SU-DHL-6 (cell line): ENCODE data around the gene DCTN1.

Source experiments
- H2AFZ ChIP-seq: fragments of 200-600 bp; sonication (generic); 2 replicates; pipeline ENCODE4 v1.6.1; 2014; ENCODE audit warnings: low read depth, mild to moderate bottlenecking, moderate library complexity, mixed read lengths, antibody characterized with exemption, low read length; ENCODE audit not compliant: severe bottlenecking
- H3F3A ChIP-seq: fragments of 200-600 bp; shearing (Covaris generic); 2 replicates; pipeline ENCODE4 v1.6.0; 2016; ENCODE audit warnings: antibody characterized with exemption, mild to moderate bottlenecking; ENCODE audit not compliant: insufficient read depth
- H3K27ac ChIP-seq: fragments of 200-600 bp; sonication (generic); 2 replicates; pipeline ENCODE4 v1.5.1; 2016; ENCODE audit warnings: low read depth, mild to moderate bottlenecking, low read length, moderate library complexity, mixed read lengths
- H3K27me3 ChIP-seq: fragments of 200-600 bp; sonication (generic), shearing (Covaris generic); 2 replicates; pipeline ENCODE4 v1.6.0; 2014; ENCODE audit warnings: mild to moderate bottlenecking, low read length
- H3K36me3 ChIP-seq: fragments of 200-600 bp; sonication (generic); 2 replicates; pipeline ENCODE4 v1.6.1; 2014; ENCODE audit warnings: mild to moderate bottlenecking, low read length, mixed read lengths
- H3K4me2 ChIP-seq: fragments of 300-600, 200-600 bp; shearing (Covaris generic), sonication (generic); 2 replicates; pipeline ENCODE4 v1.6.0; 2014; ENCODE audit warnings: low read length, low read depth, mild to moderate bottlenecking; ENCODE audit not compliant: poor library complexity, severe bottlenecking
- H3K4me3 ChIP-seq: fragments of 200-600 bp; sonication (generic); 2 replicates; pipeline ENCODE4 v1.5.1; 2014; ENCODE audit warnings: antibody characterized with exemption, low read length, mild to moderate bottlenecking, mixed read lengths; ENCODE audit not compliant: insufficient read depth, poor library complexity, severe bottlenecking
- H3K79me2 ChIP-seq: fragments of 200-600 bp; sonication (generic); 2 replicates; pipeline ENCODE4 v1.6.1; 2014; ENCODE audit warnings: mild to moderate bottlenecking, low read length, moderate library complexity; ENCODE audit not compliant: insufficient read depth
- H3K9ac ChIP-seq: fragments of 200-600 bp; sonication (generic); 2 replicates; pipeline ENCODE4 v1.7.0; 2014; ENCODE audit warnings: mild to moderate bottlenecking, low read length
- H3K9me2 ChIP-seq: fragments of 200-600 bp; sonication (generic); replicated peaks from 2 replicates; pipeline ENCODE4 v1.6.1; 2014; ENCODE audit warnings: low read length; ENCODE audit not compliant: insufficient read depth
- H3K9me3 ChIP-seq: fragments of 200-600 bp; sonication (generic); 2 replicates; pipeline ENCODE4 v1.6.1; 2014; ENCODE audit warnings: low read length, mixed read lengths; ENCODE audit not compliant: insufficient read depth
- H4K20me1 ChIP-seq: fragments of 200-600 bp; sonication (generic); 2 replicates; pipeline ENCODE4 v1.6.1; 2014; ENCODE audit warnings: low read depth, mild to moderate bottlenecking, antibody characterized with exemption, low read length, moderate library complexity, mixed read lengths
- CTCF ChIP-seq: fragments of 200-600 bp; sonication (generic); IDR thresholded peaks from one replicate; pipeline ENCODE4 v1.5.1; 2017; ENCODE audit warnings: antibody characterized with exemption, mild to moderate bottlenecking, low read length, moderate library complexity; ENCODE audit not compliant: insufficient read depth, poor library complexity, severe bottlenecking
- EZH2phosphoT487 ChIP-seq: fragments of 200-600 bp; sonication (generic), shearing (Covaris generic); conservative IDR thresholded peaks from 2 replicates; pipeline ENCODE4 v1.6.1; 2018; ENCODE audit warnings: mild to moderate bottlenecking, antibody characterized with exemption, low read length, moderate library complexity, mixed read lengths

DCTN1 gene

DNA sequence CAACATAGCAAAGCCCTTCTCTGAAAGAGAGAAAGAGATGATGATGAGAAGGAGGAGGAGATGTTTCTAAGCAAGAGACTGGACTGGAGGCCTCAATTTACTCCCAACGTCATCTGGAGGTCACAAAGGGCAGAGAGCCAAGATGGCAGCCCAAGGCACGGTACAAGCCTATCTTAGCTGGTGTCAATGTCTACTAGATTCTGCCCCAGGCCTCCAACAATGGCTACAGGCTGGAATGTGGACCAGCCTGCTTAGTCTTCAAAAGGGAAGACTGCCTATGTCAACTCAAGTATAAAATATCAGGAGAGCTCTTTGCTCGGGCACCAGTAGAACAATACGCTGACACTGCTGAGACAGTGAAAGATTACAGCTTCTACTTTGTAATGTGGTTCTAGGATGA lies 30.2 kb downstream of the DCTN1 start:
- Histone ChIP-seq H2AFZ (no peak overlapping the region), H3K79me2 (no peaks in the 10 kb centered on the region), H3K4me3 (no peak overlapping the region), H3K9me2 (no peaks in the 10 kb centered on the region), H3K27ac (no peak overlapping the region), H3K27me3 (no peaks in the 10 kb centered on the region), H4K20me1 (no peaks in the 10 kb centered on the region), H3K9me3 (no peaks in the 10 kb centered on the region), H3K4me2 (no peak overlapping the region), H3K9ac (no peak overlapping the region), H3K36me3 (no peaks in the 10 kb centered on the region), H3F3A (no peaks in the 10 kb centered on the region)
- no peak for TF ChIP-seq CTCF
- TF ChIP-seq EZH2phosphoT487 = no peak

DNA sequence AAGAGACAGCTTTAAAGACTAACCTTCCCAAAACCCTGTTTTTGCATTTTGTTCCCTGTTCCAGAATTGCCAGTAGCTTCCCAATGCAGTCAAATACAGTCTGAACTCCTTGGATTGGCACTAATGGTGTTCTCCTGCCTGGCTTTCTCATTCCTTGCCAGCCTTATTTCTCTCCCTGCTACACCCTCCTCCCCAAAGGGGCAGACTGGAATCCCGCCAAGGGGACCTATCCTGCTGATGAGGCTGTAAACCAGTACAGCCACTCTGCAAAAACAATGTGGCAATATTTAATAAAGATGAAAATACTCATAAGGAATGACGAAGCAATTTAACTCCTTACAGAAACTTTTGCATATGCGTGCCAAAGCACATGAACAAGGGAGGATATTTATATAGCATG lies 32.4 kb downstream of the DCTN1 start:
- Histone ChIP-seq H3K9ac (no peak overlapping the region), H3K9me2 (no peaks in the 10 kb centered on the region), H2AFZ (no peak overlapping the region), H3K27ac (no peak overlapping the region), H4K20me1 (no peaks in the 10 kb centered on the region), H3K4me2 (no peak overlapping the region), H3K79me2 (no peaks in the 10 kb centered on the region), H3K4me3 (no peak overlapping the region), H3K36me3 (no peaks in the 10 kb centered on the region), H3K27me3 (no peaks in the 10 kb centered on the region), H3K9me3 (no peaks in the 10 kb centered on the region), H3F3A (no peaks in the 10 kb centered on the region)
- no peak for TF ChIP-seq CTCF
- TF ChIP-seq EZH2phosphoT487 = no peak

- H3K27me3 ChIP-seq = no peaks in the 10 kb centered on the region
- no peak overlapping the region for H3K27ac ChIP-seq
- no peaks in the 10 kb centered on the region for H3F3A ChIP-seq
- H4K20me1 ChIP-seq = no peaks in the 10 kb centered on the region
- H3K9me3 ChIP-seq = no peaks in the 10 kb centered on the region
- no peak overlapping the region for H3K4me3 ChIP-seq
- no peaks in the 10 kb centered on the region for H3K9me2 ChIP-seq
- H2AFZ ChIP-seq = no peak overlapping the region
- TF ChIP-seq EZH2phosphoT487 = no peak
- H3K79me2 ChIP-seq = no peaks in the 10 kb centered on the region
- H3K36me3 ChIP-seq = no peaks in the 10 kb centered on the region
- H3K4me2 ChIP-seq = no peak overlapping the region
- H3K9ac ChIP-seq = no peak overlapping the region
These were observed 32.8 kb downstream of the DCTN1 start for GRCh38 chr2:74347303-74347702.

DNA sequence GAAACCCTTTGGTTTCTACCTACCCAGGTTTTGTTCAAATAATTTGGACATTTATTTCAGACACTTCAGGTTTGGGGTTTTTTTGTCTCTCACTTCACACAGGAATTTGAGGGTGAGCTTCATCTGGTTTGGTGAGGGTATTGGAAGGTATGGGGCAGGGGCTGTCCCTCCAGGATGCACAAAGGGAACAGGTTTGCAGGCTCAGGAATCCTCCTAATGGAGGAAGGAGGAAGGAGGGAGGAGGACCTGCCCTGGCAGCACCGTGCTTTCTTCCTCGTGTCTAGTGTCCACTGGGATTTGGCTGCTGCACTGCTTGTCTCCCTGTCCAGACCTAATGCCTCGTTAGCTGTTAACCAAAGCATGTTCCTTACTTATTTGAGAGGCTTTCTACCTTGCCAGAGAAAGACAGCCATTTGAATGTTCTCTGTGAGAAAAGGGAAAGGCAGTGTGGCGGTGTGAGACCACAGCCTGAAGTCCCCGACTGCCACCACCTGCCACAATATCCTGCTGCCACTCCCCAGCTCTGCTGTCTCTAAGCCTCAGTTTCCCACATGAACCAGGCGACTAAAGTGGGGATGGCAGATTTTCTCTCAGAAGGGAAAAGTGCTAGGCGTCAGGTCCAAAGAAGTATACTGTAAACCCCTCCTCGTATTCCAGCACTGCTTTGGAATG lies 34.7 kb downstream of the DCTN1 start:
- Histone ChIP-seq H3K79me2 (no peaks in the 10 kb centered on the region), H3K27ac (no peak overlapping the region), H3K9me3 (no peaks in the 10 kb centered on the region), H3K9ac (no peak overlapping the region), H3K36me3 (no peaks in the 10 kb centered on the region), H3F3A (no peaks in the 10 kb centered on the region), H4K20me1 (no peaks in the 10 kb centered on the region), H3K9me2 (no peaks in the 10 kb centered on the region), H3K27me3 (no peaks in the 10 kb centered on the region), H2AFZ (no peak overlapping the region), H3K4me3 (no peak overlapping the region), H3K4me2 (no peak overlapping the region)
- TF ChIP-seq EZH2phosphoT487 (no peak), CTCF (no peak)
